Hepatocyte (in vitro differentiated cells): ENCODE results near the gene CRACR2B.

ENCODE experiments used
- CTCF ChIP-seq: fragments of 200-600 bp; sonication (generic); IDR thresholded peaks from 2 replicates; pipeline ENCODE4 v1.5.1; 2016; ENCODE audit warnings: antibody characterized with exemption, mild to moderate bottlenecking; ENCODE audit not compliant: poor library complexity
- EZH2 ChIP-seq: fragments of 200-600 bp; sonication (generic); IDR thresholded peaks from 2 replicates; pipeline ENCODE4 v1.6.1; 2016; ENCODE audit warnings: antibody characterized with exemption, mild to moderate bottlenecking, borderline replicate concordance
- EZH2phosphoT487 ChIP-seq: fragments of 200-600 bp; sonication (generic); IDR thresholded peaks from one replicate; pipeline ENCODE4 v1.6.1; 2018; ENCODE audit warnings: antibody characterized with exemption, mild to moderate bottlenecking, low read depth, moderate library complexity; ENCODE audit not compliant: unreplicated experiment, severe bottlenecking

GRCh38 chr11:803467-803742 is 24.3 kb upstream of the CRACR2B start:
- no peak for TF ChIP-seq CTCF
- TF ChIP-seq EZH2, result no peak
- no peak for TF ChIP-seq EZH2phosphoT487
